Measurements from ENCODE around the gene IREB2. TPM values are rescaled to one million over a fixed set of nuclear protein-coding genes. Genes with fewer than 3 reads are reported as not detected.
A peak's percentile ranks its signal among the peaks of the same experiment; 100 is the strongest.

The IREB2 gene
- total and polyA plus RNA-seq, 2 of the 13 experiments (the other 11 are each of a cell fraction or from before 2014, with no cell fraction given) = 24.2 to 30.4 TPM

- no peak overlapping the region for H2AFZ ChIP-seq (ENCODE audit: low read length)
- intact Hi-C loops (cut with micrococcal nuclease; ENCODE audit: unreplicated experiment) (no loop called here), in situ Hi-C loops (cut with HindIII; ENCODE audit: extremely low pct_ligation_motif_present, low pct_unique_long_range_greater_than_20kb) (no loop called here)
- H3K4me2 ChIP-seq (ENCODE audit: low read depth, low read length) = peak overlapping the region; percentile 43
- H3K4me3 ChIP-seq (replicated peaks in 1 of 3; ENCODE audit: insufficient read depth in 1 of 3, low read depth in 2 of 3, low read length in 3 of 3) = no peak overlapping the region
- WGBS (ENCODE audit: low lambda C conversion rate) = 35% methylated on average over 8 of the region's 8 CpGs
- H3K9me3 ChIP-seq (ENCODE audit: low read length) = no peaks in the 10 kb centered on the region
- no peak for ATAC-seq
- BruUV-seq (replicated peaks) = no TSS peak
- POLR2A ChIA-PET = no interaction called here
- H4K20me1 ChIP-seq (ENCODE audit: insufficient read depth, low read length) = no peaks in the 10 kb centered on the region; the same call in 1 of the 2 replicates
- no peaks in the 10 kb centered on the region for H3K36me3 ChIP-seq (replicated peaks in 1 of 2; ENCODE audit: control insufficient read depth in 1 of 2, insufficient read depth in 2 of 2, low read length in 2 of 2)
- no peak for DNase-seq (ENCODE audit: low spot score)
- no peaks in the 10 kb centered on the region; a peak in 1 of 5 replicates for H3K27me3 ChIP-seq (ENCODE audit: control insufficient read depth in 1 of 2, insufficient read depth in 2 of 2, low read length in 2 of 2)
- H3K4me1 ChIP-seq (ENCODE audit: insufficient read depth, low read length) = peaks cover 35% of the 10 kb centered on the region
- CTCF ChIA-PET (ENCODE audit: low intra/inter-chr PET ratio, low total read pairs) = no interaction called here
- FAIRE-seq = no peak
- no peak overlapping the region for H3K27ac ChIP-seq (ENCODE audit: extremely low read length, insufficient read depth, low read length)
- H3K9ac ChIP-seq (ENCODE audit: insufficient read depth, low read depth, low read length) = no peak overlapping the region
- peaks cover 7% of the 10 kb centered on the region for H3K79me2 ChIP-seq (ENCODE audit: insufficient read depth, low read length)
- TF ChIP-seq ZFP36L2 (CRISPR knock-in tag; IDR thresholded peaks at IDR 0.05) (no peak), ZNF414 (CRISPR knock-in tag; IDR thresholded peaks at IDR 0.05) (no peak), ZNF687 (CRISPR knock-in tag; IDR thresholded peaks at IDR 0.05) (no peak), SRY (CRISPR knock-in tag; IDR thresholded peaks at IDR 0.05) (no peak), ZFP36 (IDR thresholded peaks at IDR 0.05; ENCODE audit: borderline replicate concordance, low read depth, low read length, partially characterized antibody) (no peak), ZNF224 (CRISPR knock-in tag; IDR thresholded peaks at IDR 0.05) (no peak), SALL1 (CRISPR knock-in tag; IDR thresholded peaks at IDR 0.05) (no peak), MEIS1 (CRISPR knock-in tag; IDR thresholded peaks at IDR 0.05; ENCODE audit: borderline replicate concordance) (no peak), ZKSCAN8 (CRISPR knock-in tag; IDR thresholded peaks at IDR 0.05; ENCODE audit: borderline replicate concordance) (no peak), ZNF816 (CRISPR knock-in tag; IDR thresholded peaks at IDR 0.05; ENCODE audit: borderline replicate concordance) (no peak), MAFF (IDR thresholded peaks at IDR 0.05; ENCODE audit: low read depth, low read length) (no peak), ZBTB20 (CRISPR knock-in tag; IDR thresholded peaks at IDR 0.05; ENCODE audit: borderline replicate concordance, low read depth) (no peak), CCDC6 (CRISPR knock-in tag; IDR thresholded peaks at IDR 0.05) (no peak), ZBTB33 (CRISPR knock-in tag; IDR thresholded peaks at IDR 0.05) (no peak)
- TF ChIP-seq, protein P1, sequence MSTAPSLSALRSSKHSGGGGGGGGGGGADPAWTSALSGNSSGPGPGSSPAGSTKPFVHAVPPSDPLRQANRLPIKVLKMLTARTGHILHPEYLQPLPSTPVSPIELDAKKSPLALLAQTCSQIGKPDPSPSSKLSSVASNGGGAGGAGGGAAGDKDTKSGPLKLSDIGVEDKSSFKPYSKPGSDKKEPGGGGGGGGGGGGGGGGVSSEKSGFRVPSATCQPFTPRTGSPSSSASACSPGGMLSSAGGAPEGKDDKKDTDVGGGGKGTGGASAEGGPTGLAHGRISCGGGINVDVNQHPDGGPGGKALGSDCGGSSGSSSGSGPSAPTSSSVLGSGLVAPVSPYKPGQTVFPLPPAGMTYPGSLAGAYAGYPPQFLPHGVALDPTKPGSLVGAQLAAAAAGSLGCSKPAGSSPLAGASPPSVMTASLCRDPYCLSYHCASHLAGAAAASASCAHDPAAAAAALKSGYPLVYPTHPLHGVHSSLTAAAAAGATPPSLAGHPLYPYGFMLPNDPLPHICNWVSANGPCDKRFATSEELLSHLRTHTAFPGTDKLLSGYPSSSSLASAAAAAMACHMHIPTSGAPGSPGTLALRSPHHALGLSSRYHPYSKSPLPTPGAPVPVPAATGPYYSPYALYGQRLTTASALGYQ (CRISPR knock-in tag; IDR thresholded peaks at IDR 0.05) = no peak
- TF ChIP-seq, protein P2, sequence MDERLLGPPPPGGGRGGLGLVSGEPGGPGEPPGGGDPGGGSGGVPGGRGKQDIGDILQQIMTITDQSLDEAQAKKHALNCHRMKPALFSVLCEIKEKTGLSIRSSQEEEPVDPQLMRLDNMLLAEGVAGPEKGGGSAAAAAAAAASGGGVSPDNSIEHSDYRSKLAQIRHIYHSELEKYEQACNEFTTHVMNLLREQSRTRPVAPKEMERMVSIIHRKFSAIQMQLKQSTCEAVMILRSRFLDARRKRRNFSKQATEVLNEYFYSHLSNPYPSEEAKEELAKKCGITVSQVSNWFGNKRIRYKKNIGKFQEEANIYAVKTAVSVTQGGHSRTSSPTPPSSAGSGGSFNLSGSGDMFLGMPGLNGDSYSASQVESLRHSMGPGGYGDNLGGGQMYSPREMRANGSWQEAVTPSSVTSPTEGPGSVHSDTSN (CRISPR knock-in tag; IDR thresholded peaks at IDR 0.05) = no peak
These were observed 3.9 kb upstream of the IREB2 start for GRCh38 chr15:78434134-78434533.

All from HepG2 (cell line).